ENCODE measurements around the gene TMPRSS4.

DNA sequence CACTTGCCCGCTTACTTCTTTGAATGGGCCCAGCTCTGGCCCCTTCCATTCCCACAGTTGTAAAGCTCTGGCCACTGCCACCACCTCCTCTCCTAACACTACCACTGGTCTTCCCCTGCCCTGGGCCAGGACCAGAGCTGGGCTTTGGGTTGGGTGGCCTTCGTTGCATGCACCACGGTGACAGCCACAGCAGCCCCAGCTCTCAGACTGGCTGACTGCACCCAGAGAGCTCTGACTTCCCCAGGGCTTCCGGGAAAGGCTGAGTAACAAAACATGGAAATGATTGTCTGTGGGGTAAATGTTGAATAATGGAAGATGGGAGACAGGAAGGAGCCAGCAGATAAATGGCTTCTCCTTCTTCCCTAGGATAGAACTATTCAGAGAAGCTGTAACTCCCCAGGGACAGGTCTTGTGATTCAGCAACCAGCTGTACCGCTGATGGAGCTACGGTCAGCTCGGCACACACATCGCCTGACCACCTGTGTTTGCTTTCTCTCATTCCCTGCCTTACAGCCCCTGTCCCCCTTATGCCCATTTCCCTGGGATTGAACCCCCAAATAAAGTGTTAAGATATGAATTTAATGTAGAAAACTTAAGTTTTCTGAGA, 48.2 kb downstream of the TMPRSS4 start:
- TF ChIP-seq EZH2 (IDR thresholded peaks at IDR 0.05; ENCODE audit: insufficient read depth, poor library complexity, severe bottlenecking) (no peak), EZH2phosphoT487 (IDR thresholded peaks at IDR 0.05; ENCODE audit: insufficient read depth, low read depth) (no peak)
